OCI-LY1 (cell line): ENCODE results near the gene FADD.

Experiments used
- EZH2 ChIP-seq: fragments of 200-600 bp; sonication (generic), shearing (Covaris generic); IDR thresholded peaks from 2 replicates; pipeline ENCODE4 v1.8.0; 2017; ENCODE audit warnings: borderline replicate concordance, mixed run types, mild to moderate bottlenecking, antibody characterized with exemption, low read length, moderate library complexity, mixed read lengths
- TF ChIP-seq, protein P1 (sequence below): fragments of 200-600 bp; sonication (generic), shearing (Covaris generic); IDR thresholded peaks from 2 replicates; pipeline ENCODE4 v1.5.1; 2017; ENCODE audit warnings: mild to moderate bottlenecking, antibody characterized with exemption, low read length, moderate library complexity, mixed read lengths

DNA sequence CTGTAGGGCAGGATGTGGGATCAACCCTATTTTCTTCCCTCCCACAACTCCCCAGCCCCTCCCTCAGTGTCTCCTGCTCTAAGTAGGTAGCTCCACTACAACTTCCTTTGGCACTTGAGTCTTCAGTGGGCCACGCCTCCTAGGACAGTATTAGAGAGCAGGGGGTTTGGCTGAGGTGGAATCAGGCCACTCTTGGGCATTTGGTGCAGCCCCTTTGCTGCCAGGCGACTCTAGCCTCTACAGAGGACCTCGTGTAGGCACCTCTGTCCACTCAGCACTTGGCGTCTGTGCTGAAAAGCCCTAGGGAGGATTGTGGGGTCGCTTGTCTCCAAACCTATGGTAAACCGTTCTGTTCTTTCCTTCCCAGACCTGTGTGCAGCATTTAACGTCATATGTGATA, 2.7 kb downstream of the FADD start:
- TF ChIP-seq, protein P1, sequence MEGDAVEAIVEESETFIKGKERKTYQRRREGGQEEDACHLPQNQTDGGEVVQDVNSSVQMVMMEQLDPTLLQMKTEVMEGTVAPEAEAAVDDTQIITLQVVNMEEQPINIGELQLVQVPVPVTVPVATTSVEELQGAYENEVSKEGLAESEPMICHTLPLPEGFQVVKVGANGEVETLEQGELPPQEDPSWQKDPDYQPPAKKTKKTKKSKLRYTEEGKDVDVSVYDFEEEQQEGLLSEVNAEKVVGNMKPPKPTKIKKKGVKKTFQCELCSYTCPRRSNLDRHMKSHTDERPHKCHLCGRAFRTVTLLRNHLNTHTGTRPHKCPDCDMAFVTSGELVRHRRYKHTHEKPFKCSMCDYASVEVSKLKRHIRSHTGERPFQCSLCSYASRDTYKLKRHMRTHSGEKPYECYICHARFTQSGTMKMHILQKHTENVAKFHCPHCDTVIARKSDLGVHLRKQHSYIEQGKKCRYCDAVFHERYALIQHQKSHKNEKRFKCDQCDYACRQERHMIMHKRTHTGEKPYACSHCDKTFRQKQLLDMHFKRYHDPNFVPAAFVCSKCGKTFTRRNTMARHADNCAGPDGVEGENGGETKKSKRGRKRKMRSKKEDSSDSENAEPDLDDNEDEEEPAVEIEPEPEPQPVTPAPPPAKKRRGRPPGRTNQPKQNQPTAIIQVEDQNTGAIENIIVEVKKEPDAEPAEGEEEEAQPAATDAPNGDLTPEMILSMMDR, result no peak
- TF ChIP-seq EZH2, result no peak
